SIG-M5 treated with dmso at 0.1 percent for 504 hours (cell line): ENCODE results near the gene STK32B.

Source experiments
- DNase-seq: peaks from one replicate; lab custom pipeline; 2025; ENCODE audit not compliant: unreplicated experiment; lab: John Stamatoyannopoulos, UW

Gene STK32B

DNA sequence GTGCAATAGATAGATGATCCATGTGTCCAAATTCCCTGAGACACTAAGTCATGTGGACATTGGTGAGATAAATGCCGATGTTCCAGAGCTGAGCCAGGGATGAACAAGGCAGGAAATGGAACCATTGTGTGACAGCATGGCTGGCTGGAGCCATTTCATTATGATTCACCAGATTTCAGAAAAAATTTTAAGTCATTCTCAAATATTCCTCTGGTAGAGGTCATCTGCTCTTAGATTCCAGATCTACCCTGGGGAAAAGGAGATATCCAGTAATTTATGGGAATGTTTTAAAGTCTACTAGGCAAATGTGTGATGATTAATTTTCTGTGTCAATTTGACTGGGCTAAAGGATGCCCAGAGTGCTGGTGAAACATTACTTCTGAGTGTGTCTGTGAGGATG lies 287.3 kb downstream of the STK32B start:
- no peak for DNase-seq

DNA sequence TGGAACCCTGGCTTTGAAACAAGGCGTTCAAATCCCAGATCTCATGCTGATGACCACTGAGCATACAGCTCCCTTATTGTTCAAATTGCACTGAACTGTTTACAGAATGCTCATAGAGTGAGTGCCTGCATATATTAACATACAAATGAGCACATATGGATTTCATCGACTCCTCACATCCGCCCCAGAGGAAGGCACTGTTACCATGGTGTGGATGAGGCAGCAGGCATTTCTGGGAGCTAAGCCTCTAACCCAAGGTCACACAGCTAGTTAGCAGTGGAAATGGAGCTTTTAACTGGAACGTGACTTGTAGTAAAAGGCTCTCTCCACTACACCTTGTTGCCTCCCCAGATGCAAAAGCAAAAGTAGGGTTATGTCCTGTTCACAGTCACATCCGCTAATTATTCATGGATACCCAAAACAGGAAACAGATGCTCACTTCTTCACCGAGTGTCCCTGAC lies 289.7 kb downstream of the STK32B start:
- no peak for DNase-seq

DNA sequence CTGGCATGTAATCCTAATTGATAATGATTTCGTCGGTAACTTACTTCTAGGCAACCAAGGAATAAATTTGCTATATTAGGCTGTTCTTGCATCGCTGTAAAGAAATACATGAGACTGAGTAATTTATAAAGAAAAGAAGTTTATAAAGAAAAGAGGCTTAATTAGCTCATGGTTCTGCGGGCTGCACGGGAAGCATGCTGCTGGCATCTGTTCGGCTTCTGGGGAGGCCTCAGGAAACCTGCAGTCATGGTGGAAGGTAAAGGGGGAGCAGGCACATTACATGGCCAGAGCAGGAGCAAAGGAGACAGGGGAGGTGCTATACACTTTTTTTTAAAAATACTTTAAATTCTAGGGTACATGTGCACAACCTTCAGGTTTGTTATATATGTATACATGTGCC lies 290.2 kb downstream of the STK32B start:
- no peak for DNase-seq

DNA sequence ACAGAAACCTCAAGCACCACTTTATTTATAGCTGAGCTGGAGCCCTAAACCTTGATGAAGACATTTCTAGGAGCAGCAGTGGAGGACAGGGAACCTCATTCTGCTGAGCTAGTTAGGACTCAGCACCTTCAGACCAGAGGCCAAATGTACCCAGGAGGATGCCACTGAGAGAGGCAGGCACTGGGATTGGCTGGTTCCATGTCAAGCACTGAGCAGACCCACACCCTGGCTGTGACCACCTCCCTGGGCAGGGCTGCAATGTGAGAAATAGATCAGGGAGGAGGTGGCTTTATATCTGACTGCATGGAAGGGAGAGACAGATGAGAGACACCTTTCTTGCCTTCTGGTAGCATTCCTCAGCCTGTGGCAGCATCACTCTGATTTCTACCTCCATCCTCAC lies 304.6 kb downstream of the STK32B start:
- DNase-seq = no peak

DNA sequence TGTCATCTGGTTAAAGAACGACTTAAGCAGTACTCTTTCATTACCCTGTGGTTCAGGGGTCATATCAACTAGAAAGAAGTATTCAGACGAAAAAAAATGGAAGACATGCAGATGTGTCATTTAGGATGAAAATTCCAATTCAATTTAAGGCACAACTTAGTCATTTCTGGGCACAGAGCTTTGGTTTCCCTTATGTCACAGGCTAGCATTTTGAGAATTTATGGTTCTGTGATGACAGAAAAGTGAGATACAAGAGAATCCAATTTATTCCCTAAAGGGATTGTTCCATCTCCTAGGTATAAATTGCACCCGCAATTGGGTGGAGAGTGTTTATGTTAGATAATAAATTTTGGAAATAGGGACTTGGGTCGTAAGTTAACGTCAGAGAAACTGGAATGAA lies 306.6 kb downstream of the STK32B start:
- DNase-seq = no peak

DNA sequence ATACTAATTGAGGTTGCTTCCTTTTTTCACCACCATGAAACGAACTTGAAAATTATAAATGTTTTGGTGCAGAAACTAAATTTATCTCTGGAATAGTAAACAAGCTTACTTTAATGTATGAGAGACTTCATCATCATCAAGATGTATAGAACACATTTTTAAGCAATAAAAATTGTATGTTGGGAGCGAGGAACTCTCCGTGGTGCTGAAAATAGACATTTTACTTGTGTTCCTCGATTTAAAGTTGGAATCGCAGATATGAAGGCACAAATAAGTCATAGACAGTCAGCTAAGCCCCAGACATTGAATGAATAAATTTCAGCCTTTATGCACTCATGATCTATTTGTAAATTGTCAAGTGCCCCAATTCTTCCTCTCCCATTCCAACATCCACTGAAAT lies 310.7 kb downstream of the STK32B start:
- DNase-seq = no peak

DNA sequence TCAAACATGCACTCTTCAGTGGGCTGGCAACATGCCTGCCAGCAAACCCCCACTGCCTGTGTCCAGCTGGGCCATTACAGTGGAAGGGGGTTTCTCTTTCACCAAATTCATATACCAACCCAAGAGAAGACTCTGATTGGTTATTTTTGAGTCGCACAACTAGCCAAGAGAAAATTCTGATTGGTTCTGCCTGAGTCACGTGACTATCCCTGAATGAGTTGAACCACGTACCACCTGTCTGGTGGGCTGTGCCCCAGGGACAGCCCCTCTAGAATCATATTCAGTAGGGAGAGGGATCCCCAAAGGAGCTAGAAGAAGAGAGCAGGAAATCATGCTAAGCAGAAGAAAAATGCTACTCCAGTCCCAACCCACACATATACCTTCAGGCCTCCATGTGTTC lies 313.1 kb downstream of the STK32B start:
- no peak for DNase-seq

DNA sequence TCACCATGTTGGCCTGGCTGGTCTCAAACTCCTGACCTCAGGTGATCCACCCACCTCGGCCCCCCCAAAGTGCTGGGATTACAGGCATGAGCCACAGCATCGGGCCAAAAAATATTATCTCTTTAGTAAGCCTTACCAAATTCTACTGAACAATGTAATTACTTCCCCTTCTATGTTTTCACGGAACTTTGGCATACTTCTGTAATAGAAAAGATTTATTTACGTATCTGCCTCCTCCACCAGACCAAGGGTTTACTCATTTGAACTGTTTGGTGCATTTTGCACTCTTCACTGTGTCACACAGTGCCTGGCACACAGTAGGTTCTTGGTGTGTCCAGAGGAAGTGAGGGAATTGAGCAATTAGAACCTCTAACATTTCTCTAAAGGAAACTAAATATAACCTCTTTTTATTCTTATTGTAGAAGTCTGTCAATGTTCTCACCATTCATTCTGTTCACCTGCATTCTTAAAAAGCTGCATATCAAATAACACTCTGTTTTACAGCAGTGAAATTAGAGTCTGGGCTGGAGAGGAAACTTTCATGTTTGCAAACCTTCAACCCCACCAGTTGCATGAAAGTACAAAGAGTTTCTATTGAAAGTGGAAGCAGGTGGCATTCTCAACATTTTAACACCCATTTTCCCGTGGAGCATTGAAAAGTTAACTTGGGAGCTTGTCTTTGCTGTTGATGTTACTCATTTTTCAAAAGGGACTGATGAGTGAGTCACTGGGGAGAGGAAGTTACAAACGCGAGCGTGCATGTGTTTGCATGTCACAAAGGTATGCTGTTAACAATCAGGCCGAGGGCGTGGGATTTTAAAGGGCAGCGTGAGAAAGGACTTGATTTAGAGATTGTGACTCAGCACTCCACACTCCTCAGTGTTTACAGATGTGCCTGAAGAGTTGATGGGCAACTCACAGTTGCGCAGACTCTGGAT lies 314.1 kb downstream of the STK32B start:
- peak; percentile 39 for DNase-seq

DNA sequence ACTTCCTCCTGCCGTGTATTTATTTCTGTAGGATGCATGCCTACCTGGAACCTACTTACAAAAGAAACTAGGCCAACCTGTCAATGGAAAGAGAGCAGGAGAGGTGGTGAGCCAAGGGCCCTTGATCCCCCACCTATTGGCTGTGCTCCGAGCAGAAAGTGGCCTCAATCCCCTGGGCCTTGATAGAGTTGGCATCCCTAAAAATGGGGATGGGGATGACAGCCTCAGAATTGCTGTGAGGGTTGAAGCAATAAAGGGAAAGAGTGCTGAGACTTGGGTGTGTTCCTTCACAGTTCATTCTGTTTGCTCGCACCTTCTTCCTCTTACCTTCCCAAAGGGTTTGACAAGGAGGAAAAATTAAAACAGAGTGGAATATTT lies 314.7 kb downstream of the STK32B start:
- DNase-seq = no peak

DNA sequence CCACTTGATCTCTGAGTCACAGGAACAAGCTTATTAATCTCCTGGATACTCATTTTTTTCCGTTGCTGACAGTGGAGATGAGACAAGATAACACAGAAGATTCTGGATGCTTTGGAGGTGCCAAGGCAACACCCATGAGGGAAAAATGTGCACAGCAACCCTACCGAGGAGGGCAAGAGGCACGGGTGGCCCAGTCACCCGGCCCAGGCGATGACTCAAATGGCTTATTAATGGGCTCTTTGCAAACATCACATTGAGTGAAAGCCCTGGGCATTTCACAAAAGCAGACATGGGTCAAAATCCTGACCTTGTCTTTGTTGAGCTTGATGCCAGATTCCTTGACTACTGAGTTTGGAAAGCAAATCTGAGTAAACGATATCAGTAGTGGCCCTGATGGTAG lies 315.1 kb downstream of the STK32B start:
- DNase-seq = no peak

DNA sequence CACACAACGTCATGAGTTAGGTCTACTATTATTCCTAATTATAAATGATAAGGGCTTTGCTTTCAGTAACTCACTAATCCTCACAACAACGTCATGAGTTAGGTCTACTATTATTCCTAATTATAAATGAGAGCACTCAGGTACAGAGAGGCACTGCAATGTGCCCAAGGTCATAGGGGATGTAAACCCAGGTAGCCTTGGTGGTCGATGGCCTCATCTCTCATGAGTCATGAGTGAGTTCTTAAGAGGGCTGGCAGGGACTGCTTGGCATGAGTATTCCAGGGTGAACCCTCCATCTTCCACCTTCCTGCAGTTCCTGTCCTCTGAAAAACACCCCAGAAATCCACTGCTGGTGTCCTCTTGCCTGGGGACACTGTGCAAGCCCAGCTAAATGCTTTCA lies 317.1 kb downstream of the STK32B start:
- DNase-seq = no peak

DNA sequence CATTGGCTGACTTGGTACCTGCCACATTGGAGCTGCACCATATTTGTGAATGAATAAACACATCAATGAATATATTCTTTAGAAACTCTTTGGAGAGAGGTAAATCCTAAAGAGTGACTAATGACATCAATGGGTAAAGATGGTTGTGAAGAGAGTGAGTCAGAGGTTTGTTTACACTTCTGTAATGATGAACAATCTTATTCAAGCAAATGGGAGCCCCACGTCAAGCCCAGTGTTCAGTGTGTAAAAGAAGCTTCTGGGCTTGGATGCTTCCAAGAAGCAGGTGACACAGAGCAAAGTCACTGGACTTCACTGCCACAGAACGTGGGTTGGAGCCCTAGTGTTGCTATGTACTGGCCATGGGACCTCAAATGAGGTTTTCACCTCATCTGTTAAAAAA lies 319.0 kb downstream of the STK32B start:
- DNase-seq = no peak

DNA sequence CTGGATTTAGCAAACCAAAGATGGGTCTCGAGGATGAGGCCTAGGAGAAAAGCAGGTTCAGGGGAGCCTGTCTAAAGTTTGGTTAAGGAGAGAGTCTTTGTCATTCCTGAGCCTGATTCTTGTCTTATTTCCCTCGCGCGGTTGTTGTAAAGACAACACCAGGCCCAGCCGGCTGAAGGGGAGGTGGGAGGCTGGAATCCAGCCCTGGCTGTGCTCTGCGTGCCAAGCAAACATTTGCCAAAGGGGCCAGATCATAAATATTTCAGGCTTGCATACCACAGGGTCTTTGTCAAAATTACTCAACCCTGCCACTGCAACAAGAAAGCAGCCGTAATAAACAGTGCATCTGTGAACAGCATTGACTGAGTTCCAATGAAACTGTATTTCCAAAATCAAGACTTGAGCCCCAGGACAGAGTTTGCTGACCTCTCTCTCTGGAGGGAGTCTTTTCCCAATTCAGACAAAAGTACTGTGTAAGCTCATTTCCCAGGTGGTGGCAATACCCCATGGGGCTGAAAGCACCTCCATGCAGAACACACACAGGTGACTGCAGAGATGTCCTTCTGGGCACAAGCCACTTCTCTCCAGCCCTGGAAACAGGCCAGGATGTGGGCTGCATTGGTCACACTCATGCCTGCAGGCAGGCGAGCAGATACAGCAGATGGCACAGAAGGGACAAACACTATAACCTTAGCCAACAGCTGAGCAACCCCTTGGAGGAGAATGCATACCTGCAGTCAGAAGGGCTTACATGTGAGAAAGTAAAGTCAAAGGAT lies 320.3 kb downstream of the STK32B start:
- DNase-seq = no peak

DNA sequence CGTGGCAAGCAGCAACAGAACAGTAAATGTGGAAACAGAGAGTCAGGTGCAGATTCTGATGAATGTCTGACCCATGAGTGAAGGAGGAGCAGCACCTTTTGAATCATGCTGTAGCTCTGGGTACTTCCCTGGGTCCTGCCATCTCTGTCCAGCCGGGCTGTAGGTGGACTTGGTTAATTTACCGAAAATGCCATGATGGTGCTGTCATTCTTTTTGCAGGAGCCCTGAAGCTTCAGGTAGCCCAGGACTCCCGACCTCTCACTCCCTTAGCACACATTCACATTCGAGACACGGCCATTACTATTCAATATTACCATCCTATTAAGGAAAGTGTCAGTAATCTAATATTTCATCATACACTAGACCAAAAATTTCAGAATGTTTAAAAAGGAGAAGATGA lies 320.9 kb downstream of the STK32B start:
- DNase-seq = no peak

DNA sequence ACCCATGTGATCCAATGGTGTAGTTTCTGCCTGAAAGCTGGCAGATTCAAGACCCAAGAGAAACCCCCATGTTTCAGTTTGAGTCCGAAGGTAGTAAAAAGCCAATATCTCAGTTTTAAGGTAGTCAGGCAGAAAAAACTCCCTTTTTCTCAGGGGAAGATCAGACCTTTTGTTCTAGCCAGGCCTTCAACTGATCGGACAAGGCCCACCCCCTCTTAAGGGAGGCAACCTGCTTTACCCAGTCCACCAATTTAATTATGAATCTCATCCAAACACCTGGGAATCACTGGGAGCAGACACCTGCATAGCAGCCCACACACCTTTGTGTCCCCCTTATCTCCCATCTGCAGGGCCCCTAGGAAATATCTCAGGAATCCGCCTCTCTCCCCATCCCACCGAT lies 322.0 kb downstream of the STK32B start:
- no peak for DNase-seq

DNA sequence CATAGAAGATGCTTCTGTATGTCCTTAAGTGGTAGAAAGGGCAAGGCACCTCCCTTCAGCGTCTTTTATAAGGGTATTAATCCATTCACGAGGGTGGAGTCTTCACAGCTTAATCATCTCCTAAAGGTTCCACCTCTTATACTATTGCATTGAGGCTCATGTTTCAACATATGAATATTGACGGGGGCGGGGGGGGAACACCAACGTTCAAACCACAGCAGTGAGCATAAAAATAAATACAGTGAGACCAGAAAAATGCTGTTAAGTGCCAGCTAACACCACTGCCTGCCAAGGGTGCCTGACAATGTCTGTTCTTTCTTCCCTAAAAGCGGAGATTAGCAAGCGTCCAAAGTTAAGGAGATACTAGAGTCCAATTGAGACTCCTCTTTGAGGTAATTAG lies 323.3 kb downstream of the STK32B start:
- no peak for DNase-seq

DNA sequence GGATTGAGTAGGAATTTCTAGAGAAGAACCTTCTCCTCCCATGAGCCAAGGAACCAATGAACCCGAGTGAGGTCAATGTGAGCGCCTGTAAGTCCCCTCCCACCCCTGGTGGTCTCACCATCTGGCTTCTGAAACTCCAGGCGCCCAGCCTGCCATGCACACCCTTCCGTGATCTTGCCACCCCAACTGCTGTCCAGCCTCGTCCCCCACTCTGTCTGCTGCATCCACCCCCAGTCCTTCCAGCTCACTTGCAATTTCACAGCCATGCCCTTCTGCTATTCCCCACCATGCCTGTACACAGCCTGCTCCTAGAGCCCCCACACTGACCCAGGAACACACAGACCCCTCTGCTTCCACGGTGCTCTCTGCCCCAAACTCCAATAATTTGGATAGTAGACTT lies 323.7 kb downstream of the STK32B start:
- DNase-seq = no peak

DNA sequence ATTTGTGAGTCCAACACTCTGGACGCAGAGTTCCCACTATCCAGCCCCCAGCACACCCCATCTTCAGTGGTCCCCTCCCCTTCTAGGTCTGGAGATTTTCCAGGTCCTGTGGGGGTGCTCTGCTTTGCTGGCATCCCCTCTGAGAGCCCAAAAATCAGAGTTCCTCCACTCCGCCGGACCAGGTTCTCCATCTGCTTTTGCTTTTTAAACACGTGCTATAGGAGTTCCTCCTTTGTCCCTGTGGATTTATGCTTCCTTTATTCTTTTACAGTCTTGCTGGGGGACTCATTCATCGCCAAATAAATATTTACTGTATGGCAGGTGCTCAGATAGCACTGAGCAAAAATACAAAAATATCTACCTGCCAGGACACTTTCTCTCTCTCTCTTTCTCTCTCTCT lies 324.7 kb downstream of the STK32B start:
- DNase-seq = no peak

DNA sequence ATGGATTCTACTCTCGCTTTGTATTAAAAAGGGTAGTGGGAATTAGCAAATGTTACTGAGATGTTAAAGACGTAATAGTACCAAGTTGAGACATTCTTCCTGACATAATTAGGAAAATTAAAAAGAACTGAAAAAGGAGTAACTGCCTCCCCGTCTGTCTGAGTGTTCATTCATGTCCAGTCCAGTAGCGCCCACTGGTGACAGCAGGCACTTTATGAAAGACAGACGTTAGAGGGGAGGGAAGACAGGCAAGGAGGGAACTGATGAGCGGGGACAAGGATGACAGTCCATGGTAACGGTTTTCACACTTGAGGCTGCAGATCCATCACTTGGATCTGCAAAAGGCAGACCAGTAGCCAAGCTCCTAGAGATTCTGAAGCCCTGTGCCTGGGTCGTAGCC lies 326.7 kb downstream of the STK32B start:
- no peak for DNase-seq

DNA sequence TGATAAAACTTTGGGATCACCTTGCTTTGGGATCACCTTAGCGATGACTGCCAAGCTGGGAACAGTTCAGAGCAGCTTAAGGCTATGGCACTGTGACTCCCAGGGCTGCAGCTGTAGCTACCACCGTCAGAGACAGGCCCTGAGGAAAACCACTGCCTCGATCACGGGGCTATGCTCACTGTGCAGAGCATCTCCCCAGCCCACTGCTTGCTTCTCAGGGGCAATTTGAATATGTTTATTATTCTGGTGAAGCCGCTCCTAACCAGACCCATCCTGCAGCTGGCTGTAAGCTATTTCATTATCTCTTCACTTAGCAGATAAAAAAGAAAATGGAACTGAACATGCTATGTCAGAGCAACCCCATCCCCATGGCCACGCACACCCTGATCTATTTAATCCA lies 328.6 kb downstream of the STK32B start:
- no peak for DNase-seq

DNA sequence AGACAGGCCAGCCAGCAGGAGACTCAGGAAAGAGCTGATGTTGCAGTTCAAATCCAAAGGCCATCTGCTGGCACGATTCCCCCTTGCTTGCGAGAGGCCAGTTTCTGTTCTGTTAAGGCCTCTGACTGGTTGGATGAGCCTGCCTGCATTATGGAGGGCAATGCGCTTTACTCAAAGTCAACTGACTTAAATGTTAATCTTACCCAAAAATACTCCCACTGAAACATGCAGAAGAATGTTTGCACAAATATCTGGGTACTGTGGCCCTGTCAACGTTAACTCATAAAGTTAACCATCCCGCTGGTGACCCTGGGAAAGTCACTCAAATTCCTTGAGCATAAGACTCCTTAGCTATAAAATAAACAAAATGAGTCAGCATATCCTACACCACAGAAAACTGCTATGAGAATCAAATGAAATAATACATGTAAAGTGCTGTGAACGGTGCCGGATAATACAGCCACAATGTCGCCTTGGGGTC lies 330.7 kb downstream of the STK32B start:
- no peak for DNase-seq
